ENCODE results near the gene OR10A5.

- TF ChIP-seq CTCF (IDR thresholded peaks at IDR 0.05) (no peak), POLR2AphosphoS5 (IDR thresholded peaks at IDR 0.05) (no peak), POLR2A (IDR thresholded peaks at IDR 0.05) (no peak)
Observed at GRCh38 chr11:6871278-6871677, 25.8 kb downstream of the OR10A5 start.
